Kidney (tissue), 14 donors: Measurements from ENCODE around the gene TCF19. TPM values are rescaled to one million over a fixed set of nuclear protein-coding genes. Genes with fewer than 3 reads are reported as not detected.

Source experiments
- DNase-seq, 5 donors: peaks; one replicate each; pipeline ENCODE4 v3.0.0-alpha.2; 2013 to 2020
- FAIRE-seq: peaks from 2 replicates; lab custom pipeline; 2012; peaks lifted over from hg19 to GRCh38; lab: Jason Lieb, UNC
- H3K27ac ChIP-seq, 2 donors: one replicate each; pipeline ENCODE4 v1.7.0; 2013; ENCODE audit warnings: low read depth in 2 of 2, low read length in 2 of 2, inconsistent platforms in 1 of 2
- H3K27me3 ChIP-seq: one replicate; pipeline ENCODE4 v1.7.1; 2013; ENCODE audit warnings: low read length, inconsistent platforms; ENCODE audit not compliant: control insufficient read depth, insufficient read depth
- H3K36me3 ChIP-seq, 3 donors: one replicate each; pipeline versions ENCODE4 v1.7.0 to v1.7.1; 2013; ENCODE audit warnings: low read length in 3 of 3, control low read depth in 1 of 3, inconsistent platforms in 1 of 3; ENCODE audit not compliant: insufficient read depth in 3 of 3, control insufficient read depth in 2 of 3
- H3K4me1 ChIP-seq, 3 donors: one replicate each; pipeline versions ENCODE4 v1.7.0 to v1.7.1; 2013; ENCODE audit warnings: low read length in 3 of 3, inconsistent platforms in 1 of 3, low read depth in 1 of 3; ENCODE audit not compliant: control insufficient read depth in 2 of 3, insufficient read depth in 2 of 3
- H3K4me3 ChIP-seq, 3 donors: one replicate each; pipeline versions ENCODE4 v1.7.0 to v1.8.1; 2013; ENCODE audit warnings: low read length in 3 of 3, control low read depth in 1 of 3, inconsistent platforms in 1 of 3
- H3K9ac ChIP-seq, 3 donors: one replicate each; pipeline versions ENCODE4 v1.7.0 to v1.7.1; 2013; ENCODE audit warnings: low read length in 3 of 3, control low read depth in 1 of 3, inconsistent platforms in 1 of 3
- H3K9me3 ChIP-seq, 3 donors: one replicate each; pipeline versions ENCODE4 v1.7.0 to v1.7.1; 2013; ENCODE audit warnings: low read length in 3 of 3, control low read depth in 1 of 3, inconsistent platforms in 1 of 3; ENCODE audit not compliant: control insufficient read depth in 2 of 3, insufficient read depth in 1 of 3
- CTCF ChIP-seq: IDR thresholded peaks from 3 replicates; pipeline ENCODE4 v1.5.1; 2012; ENCODE audit warnings: mild to moderate bottlenecking, moderate library complexity, borderline replicate concordance; ENCODE audit not compliant: insufficient read depth; ENCODE audit errors: extremely low read depth
- intact Hi-C: fragments of 100-400 bp; cut with DNase I; formaldehyde crosslinking; loops from one replicate; pipeline ENCODE4 v1.11.1; 2022
- polyA plus RNA-seq: library from polyadenylated mRNA; stranded (reverse); fragments of 350-450 nt; fragmentation: Illumina TruSeq; extraction: RNeasy Lipid Tissue Mini Kit (QIAGEN cat#74804); gene quantifications from one replicate; pipeline ENCODE4 v1.2.3, GENCODE V29; 2014; ENCODE audit warnings: low read depth, low replicate concordance; ENCODE audit not compliant: insufficient read depth
- total RNA-seq: library from RNA; stranded (reverse); fragmentation: NEBNext Ultra II Directional; extraction: Animal tissue kit (Norgen Biotek cat#: 25700); gene quantifications from one replicate; pipeline ENCODE4 v1.2.1, GENCODE V29; 2021
- donor health status: control.
- donor health status: control.
- donor health status: control.
- donor health status: control.
- donor health status: control.
- donor health status: DM: yes; HTN: yes; CAD: no.
- donor health status: Normal renal cell carcinoma (clear cell type).

The TCF19 gene
- total and polyA plus RNA-seq, 2 donors from 2014 or later = 5.1 to 7.1 TPM

GRCh38 chr6:31210741-31211532 lies 52.5 kb downstream of the TCF19 start:
- intact Hi-C loops = no loop called here
- no peak overlapping the region for H3K9ac ChIP-seq
- H3K4me3 ChIP-seq = no peak overlapping the region
- no peaks in the 10 kb centered on the region for H3K4me1 ChIP-seq
- H3K9me3 ChIP-seq = no peaks in the 10 kb centered on the region
- H3K27me3 ChIP-seq = no peaks in the 10 kb centered on the region
- H3K36me3 ChIP-seq = no peaks in the 10 kb centered on the region
- no peak for TF ChIP-seq CTCF
- no peak for FAIRE-seq
- DNase-seq = no peak
- H3K27ac ChIP-seq = no peak overlapping the region

Other genes with a start within 250 kb of the TCF19 start
- gene VARS2, start 244.4 kb upstream of the TCF19 start, total RNA-seq = 34.5 TPM
- 30.4 TPM for gene VARS2, start 244.4 kb upstream of the TCF19 start, polyA plus RNA-seq
- gene SFTA2, start 226.4 kb upstream of the TCF19 start, total RNA-seq = 30.5 TPM
- gene SFTA2, start 226.4 kb upstream of the TCF19 start, polyA plus RNA-seq = 7.4 TPM
- gene MUCL3, start 217.6 kb upstream of the TCF19 start, total RNA-seq = 0.13 TPM
- not detected for gene MUCL3, start 217.6 kb upstream of the TCF19 start, polyA plus RNA-seq
- not detected for gene MUC21, start 174.9 kb upstream of the TCF19 start, total RNA-seq
- not detected for gene MUC21, start 174.9 kb upstream of the TCF19 start, polyA plus RNA-seq
- not detected for gene MUC22, start 148.1 kb upstream of the TCF19 start, total RNA-seq
- not detected for gene MUC22, start 148.1 kb upstream of the TCF19 start, polyA plus RNA-seq
- not detected for gene C6orf15, start 46.0 kb upstream of the TCF19 start, total RNA-seq
- gene C6orf15, start 46.0 kb upstream of the TCF19 start, polyA plus RNA-seq = not detected
- 3.6 TPM for gene PSORS1C1, start 43.8 kb upstream of the TCF19 start, total RNA-seq
- 2.1 TPM for gene PSORS1C1, start 43.8 kb upstream of the TCF19 start, polyA plus RNA-seq
- gene CDSN, start 38.1 kb upstream of the TCF19 start, total RNA-seq = 0.13 TPM
- gene CDSN, start 38.1 kb upstream of the TCF19 start, polyA plus RNA-seq = not detected
- gene PSORS1C2, start 19.5 kb upstream of the TCF19 start, total RNA-seq = not detected
- gene PSORS1C2, start 19.5 kb upstream of the TCF19 start, polyA plus RNA-seq = not detected
- gene CCHCR1, start 787 bp upstream of the TCF19 start, total RNA-seq = 26.2 TPM
- gene CCHCR1, start 787 bp upstream of the TCF19 start, polyA plus RNA-seq = 24.1 TPM
- gene POU5F1, start 12.1 kb downstream of the TCF19 start, total RNA-seq = 19.9 TPM
- gene POU5F1, start 12.1 kb downstream of the TCF19 start, polyA plus RNA-seq = 7.9 TPM
- 901 TPM for gene HLA-C, start 113.5 kb downstream of the TCF19 start, total RNA-seq
- 433 TPM for gene HLA-C, start 113.5 kb downstream of the TCF19 start, polyA plus RNA-seq
- gene HLA-B, start 198.6 kb downstream of the TCF19 start, total RNA-seq = 1,532 TPM
- 1,348 TPM for gene HLA-B, start 198.6 kb downstream of the TCF19 start, polyA plus RNA-seq
- gene MICA, start 245.0 kb downstream of the TCF19 start, total RNA-seq = 27.5 TPM
- 34.7 TPM for gene MICA, start 245.0 kb downstream of the TCF19 start, polyA plus RNA-seq